HG03378 (cell line): ENCODE data around the gene MOG.

ENCODE experiments used
- ATAC-seq: cut with Tn5 transposase; IDR thresholded peaks from one replicate; pipeline ENCODE4 v1.9.1; 2021; ENCODE audit warnings: mild to moderate bottlenecking, moderate library complexity; ENCODE audit not compliant: unreplicated experiment

The MOG gene

DNA sequence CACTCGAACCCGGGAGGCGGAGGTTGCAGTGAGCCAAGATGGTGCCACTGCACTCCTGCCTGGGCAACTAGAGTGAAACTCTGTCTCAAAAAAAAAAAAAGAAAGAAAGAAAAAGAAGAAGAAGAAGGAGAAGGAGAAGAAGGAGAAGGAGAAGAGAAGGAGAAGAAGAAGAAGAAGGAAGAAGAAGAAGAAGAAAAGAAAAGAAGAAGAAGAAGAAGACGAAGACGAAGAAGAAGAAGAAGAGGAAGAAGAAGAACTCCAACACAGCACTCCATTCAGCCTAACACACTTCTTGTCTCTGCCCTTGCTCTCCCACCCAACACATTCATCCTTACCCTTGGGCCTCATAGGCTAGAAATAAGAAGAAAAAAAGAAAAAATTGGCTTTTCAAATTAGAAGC lies 17.1 kb downstream of the MOG start:
- no peak for ATAC-seq

DNA sequence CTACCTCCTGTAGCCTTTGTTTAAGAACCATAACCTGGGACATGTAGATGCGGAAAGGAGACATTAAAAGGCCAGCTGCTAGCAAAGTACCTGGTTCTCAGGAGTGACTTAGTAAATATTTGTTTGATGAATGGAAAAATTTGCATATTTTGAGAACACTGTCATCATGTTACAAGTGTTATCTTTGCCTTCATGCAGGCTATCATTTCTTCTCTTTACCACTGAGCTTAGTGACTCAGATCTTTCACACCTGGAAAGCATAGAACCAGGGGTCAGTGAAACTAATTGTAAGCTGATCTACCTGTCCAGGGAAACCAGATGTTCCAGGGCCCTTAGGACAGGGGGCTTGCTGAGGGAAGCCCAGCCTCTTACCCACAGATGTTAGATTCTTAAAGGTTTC lies 18.7 kb downstream of the MOG start:
- ATAC-seq: no peak

DNA sequence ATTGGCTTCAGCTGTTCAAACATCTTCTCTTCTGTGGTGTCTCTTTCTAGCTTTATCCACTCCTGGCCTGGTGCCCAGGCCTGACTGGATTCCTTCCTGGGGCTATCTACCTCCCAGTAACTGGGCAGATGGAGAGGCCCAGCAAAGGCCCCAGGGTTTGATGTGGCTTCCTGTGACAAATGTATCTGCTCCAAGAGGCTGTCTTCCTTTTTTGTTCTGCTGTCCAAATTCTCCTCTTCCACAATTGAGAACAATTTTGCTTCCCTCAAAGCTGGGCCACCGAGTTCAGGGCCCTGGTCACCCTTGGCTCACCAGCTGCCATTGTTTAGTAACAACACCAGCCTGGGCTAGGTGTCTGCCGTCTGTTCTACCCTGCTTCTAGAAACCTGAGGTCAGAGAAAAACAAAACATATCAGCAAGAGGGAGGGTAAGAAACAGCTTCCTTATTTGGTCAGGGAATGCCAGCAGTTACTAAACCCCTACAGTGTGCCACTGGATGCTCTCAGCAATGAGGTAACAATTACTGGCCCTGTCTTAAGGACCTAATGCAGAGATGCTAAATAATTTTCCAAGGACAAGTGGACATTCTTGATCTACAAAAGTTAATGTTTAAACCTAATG lies 20.2 kb downstream of the MOG start:
- ATAC-seq: no peak

DNA sequence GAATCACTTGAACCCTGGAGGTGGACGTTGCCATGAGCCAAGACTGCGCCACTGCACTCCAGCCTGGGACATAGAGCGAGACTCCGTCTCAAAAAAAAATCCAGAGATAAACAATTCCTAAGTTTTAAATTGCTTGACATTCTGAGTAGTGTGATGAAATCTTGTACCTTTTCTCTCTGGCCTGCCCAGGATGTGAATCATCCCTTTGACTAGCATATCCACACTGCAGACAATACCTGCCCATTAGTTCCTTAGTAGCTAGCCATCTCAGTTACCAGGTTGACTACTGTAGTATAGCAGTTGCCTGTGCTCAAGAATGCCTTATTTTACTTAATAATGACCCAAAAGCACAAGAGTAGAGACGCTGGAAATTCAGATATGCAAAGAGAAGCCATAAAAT lies 21.2 kb downstream of the MOG start:
- ATAC-seq: no peak

DNA sequence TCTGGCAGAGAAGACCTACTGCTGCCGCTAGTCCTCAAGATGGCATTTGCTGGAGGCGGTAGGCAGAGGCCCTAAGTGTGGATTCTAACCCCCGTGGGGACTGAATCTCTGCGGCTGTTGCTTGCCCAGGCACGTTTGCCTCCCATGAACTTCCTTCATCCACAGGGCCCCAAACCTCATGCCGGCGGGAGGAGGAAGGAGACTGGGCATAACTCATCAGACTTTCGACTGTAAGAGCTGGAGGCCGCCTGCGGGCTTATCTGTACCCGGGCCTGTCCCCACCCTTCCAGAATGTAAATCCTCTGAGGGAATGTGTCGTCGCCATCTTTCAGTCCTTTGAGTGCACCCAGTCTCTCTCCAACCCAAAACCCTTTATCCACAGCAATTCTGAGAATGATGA lies 23.1 kb downstream of the MOG start:
- ATAC-seq: no peak

DNA sequence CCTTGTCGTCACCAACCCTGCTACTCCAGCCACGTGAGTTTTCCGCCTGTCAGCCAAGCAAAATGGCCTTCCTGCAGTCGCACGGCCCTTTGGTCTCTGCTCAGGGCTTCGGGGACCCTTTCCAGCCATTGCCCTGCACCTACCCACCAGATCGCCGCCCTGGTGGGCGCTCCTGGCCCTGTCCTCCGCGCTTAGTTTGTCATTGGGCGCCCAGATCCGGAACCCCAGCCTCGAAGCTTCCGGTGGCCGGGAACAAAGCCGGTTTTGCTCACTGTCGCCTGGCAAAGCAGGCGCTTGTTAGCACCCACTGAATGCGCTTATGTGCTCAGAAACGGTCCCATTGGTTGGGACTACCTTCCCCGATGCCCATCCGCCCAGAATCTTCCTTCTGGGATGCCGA lies 23.5 kb downstream of the MOG start:
- no peak for ATAC-seq

- ATAC-seq: no peak
These were observed 24.0 kb downstream of the MOG start, which contains the start of gene ZFP57 for GRCh38 chr6:29680904-29681303. TSS of gene ZFP57 (minus strand) at chr6:29681152. CDS start at chr6:29677003, 4,149 bp downstream.

DNA sequence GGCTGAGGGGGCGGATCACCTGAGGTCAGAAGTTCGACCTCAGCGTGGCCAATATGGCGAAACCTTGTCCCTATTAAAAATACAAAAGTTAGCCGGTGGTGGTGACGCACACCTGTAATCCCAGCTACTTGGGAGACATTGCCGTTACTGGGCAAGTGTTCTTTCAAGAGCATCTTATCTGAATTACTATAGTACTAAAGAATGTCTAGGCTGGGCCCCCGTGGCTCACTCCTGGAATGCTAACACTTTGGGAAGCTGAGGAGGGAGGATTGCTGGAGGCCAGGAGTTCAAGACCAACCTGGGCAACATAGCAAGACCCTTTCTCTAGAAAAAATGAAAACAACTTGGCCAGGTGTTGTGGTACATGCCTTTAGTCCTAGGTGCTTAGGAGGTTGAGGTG lies 24.9 kb downstream of the MOG start:
- no peak for ATAC-seq

- ATAC-seq: no peak
These were observed 28.9 kb downstream of the MOG start for GRCh38 chr6:29685718-29686326.

- no peak for ATAC-seq
These were observed 37.7 kb downstream of the MOG start for GRCh38 chr6:29694637-29695036.

GRCh38 chr6:29696147-29697125 lies 39.5 kb downstream of the MOG start:
- ATAC-seq: no peak

DNA sequence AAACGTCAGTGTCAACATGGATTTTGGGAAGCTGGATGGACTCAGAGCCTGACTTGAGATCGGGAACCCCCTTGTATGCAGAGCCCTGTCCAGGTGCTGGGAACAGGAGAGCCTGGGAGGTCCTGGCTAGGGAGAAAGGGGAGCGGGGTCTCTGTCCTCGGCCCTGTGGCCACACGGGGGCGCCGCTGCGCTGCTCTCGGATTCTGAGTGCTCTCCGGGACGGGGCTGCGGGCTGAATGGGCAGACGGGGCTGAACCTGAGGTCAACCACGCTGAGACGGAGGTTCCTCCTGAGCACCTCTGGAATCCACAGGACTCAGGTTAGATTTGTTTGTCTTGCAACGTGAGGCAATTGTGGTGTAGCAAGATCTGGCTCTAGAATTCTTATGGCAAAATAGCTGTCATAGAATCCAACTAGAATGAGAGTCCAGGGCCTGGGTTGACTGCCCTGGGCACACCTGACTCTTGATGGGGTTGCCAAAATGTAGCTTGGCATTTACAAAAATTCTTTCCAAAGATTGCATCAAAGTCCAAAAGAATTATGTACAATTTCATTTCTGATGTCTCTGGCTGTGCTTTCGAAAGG lies 45.7 kb downstream of the MOG start:
- no peak for ATAC-seq

GRCh38 chr6:29705389-29706231 lies 48.7 kb downstream of the MOG start:
- ATAC-seq: no peak

DNA sequence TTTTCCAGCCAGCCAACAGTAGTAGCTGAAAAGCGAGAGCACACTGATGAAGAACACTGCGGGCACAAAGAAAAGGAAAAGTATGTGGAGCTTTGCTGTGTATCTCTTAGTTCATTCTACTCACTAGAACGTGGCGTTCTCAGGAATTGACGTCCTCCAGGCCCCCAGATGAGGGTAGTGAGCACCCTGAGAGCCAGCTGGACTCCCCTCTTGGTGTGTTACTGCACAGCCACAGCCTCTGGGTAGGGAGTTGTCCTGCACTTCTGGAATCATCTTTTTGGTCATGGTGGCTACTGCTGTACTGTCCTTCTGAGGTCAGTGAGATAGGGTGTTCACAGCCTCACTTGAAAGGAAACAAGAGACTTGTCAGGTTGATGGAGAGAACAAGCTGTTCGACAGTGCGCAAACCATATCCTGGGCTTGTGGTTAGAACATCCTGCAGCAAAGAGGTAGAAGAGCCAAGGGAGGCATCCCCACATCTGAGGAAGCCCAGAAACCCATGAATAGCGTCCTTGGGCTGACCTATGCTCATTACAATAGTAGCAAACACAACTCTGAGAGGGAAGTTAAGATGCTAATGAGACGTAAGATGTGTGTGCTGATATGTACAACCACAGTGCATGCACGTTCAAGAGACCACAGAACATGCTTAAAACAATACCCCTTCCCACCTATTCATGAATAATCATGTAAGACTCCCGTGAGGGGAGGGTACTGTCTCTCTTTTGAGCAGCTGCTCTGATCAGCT lies 51.7 kb downstream of the MOG start:
- no peak for ATAC-seq

DNA sequence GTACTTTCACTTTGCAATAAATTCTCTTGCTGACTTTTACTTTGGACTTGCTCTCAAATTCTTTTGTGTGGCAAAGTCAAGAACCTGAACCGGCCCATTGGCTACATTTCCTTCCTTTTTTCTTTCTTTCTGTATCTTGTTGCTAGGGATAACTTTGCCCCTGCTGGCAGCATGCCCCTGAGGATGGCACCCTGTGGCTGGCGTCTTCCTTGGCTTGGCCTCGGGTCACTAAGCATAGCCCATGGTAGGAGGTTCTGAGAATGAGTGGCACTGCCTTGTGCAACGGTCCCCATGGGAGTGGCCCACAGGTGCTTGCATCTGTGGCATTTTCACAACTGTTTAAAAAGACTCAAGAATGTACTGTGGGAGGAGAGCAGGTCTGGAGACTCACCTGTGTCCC lies 52.3 kb downstream of the MOG start:
- ATAC-seq: no peak

DNA sequence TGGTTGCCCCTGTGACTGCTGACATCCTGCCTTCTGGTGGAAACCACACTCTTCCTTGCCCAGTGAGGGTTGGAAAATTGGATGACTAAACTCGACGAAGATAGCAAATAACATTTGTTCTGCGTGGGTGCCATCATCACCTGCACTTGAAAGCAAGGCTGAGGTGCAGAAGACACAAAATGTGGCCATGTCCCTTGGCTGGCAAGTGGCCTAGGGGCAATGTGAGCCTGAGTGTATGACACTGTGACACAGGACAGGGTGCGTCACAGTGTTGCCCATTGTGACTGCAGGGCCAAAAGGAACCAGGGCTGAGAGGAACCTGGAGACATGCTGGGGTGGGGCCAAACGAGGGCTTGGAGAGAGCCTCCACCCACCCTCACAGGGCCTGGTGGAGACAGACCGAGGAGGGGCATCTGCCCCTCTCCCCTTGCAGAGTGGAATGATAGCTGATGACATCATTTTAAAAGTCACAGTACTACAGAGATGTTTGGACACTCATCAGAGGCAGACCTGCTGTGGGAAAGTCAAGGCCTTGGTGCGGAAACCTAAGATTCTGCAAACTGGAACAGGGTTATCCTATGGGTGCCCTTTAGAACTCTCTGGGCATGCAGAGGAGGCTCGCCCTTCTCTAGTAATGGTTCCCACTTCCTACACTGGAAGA lies 53.5 kb downstream of the MOG start:
- no peak for ATAC-seq

GRCh38 chr6:29720863-29721262 lies 64.0 kb downstream of the MOG start:
- ATAC-seq: no peak
